ENCODE results near the gene PCDHA4. TPM values are rescaled to one million over a fixed set of nuclear protein-coding genes. Genes with fewer than 3 reads are reported as not detected.
"Not testable (repeated sequence)": the region's sequence is repeated elsewhere in the genome, so short reads cannot be mapped to it uniquely, and the experiment has no call there.

The PCDHA4 gene
- total RNA-seq, 1 donor from 2014 or later: 0.26 TPM

DNA sequence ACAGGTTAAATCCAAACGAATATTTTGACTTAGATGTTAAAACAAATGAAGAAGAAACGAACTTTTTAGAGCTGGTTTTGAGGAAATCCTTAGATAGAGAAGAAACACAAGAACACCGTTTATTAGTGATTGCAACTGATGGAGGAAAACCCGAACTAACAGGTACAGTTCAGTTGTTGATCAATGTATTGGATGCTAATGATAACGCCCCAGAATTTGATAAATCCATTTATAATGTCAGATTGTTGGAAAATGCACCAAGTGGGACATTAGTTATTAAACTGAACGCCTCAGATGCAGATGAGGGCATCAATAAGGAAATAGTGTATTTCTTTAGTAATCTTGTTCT, 15.4 kb downstream of the PCDHA4 start:
- FAIRE-seq: no peak
- Histone ChIP-seq H3K27me3 (ENCODE audit: control insufficient read depth, insufficient read depth, low read length) (no peaks in the 10 kb centered on the region), H3K4me3 (ENCODE audit: low read depth, low read length) (no peak overlapping the region), H3K36me3 (ENCODE audit: control insufficient read depth, insufficient read depth, low read length) (no peaks in the 10 kb centered on the region)
- DNase-seq (ENCODE audit: low read depth): no peak
- TF ChIP-seq, protein P1, sequence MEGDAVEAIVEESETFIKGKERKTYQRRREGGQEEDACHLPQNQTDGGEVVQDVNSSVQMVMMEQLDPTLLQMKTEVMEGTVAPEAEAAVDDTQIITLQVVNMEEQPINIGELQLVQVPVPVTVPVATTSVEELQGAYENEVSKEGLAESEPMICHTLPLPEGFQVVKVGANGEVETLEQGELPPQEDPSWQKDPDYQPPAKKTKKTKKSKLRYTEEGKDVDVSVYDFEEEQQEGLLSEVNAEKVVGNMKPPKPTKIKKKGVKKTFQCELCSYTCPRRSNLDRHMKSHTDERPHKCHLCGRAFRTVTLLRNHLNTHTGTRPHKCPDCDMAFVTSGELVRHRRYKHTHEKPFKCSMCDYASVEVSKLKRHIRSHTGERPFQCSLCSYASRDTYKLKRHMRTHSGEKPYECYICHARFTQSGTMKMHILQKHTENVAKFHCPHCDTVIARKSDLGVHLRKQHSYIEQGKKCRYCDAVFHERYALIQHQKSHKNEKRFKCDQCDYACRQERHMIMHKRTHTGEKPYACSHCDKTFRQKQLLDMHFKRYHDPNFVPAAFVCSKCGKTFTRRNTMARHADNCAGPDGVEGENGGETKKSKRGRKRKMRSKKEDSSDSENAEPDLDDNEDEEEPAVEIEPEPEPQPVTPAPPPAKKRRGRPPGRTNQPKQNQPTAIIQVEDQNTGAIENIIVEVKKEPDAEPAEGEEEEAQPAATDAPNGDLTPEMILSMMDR (IDR thresholded peaks at IDR 0.05; ENCODE audit: insufficient read depth, low read length, severe bottlenecking): no peak

- not testable (repeated sequence) for H3K36me3 ChIP-seq (ENCODE audit: control insufficient read depth, insufficient read depth, low read length); H3K4me3 ChIP-seq (ENCODE audit: low read depth, low read length); FAIRE-seq; DNase-seq (ENCODE audit: low read depth); H3K27me3 ChIP-seq (ENCODE audit: control insufficient read depth, insufficient read depth, low read length)
These were observed 16.1 kb downstream of the PCDHA4 start for GRCh38 chr5:140822969-140823368.

GRCh38 chr5:140823475-140823874, 16.6 kb downstream of the PCDHA4 start:
- DNase-seq (ENCODE audit: low read depth): no peak
- TF ChIP-seq, protein P1 (IDR thresholded peaks at IDR 0.05; ENCODE audit: insufficient read depth, low read length, severe bottlenecking): no peak
- Histone ChIP-seq H3K36me3 (ENCODE audit: control insufficient read depth, insufficient read depth, low read length) (no peaks in the 10 kb centered on the region), H3K27me3 (ENCODE audit: control insufficient read depth, insufficient read depth, low read length) (no peaks in the 10 kb centered on the region), H3K4me3 (ENCODE audit: low read depth, low read length) (no peak overlapping the region)
- FAIRE-seq: no peak

DNA sequence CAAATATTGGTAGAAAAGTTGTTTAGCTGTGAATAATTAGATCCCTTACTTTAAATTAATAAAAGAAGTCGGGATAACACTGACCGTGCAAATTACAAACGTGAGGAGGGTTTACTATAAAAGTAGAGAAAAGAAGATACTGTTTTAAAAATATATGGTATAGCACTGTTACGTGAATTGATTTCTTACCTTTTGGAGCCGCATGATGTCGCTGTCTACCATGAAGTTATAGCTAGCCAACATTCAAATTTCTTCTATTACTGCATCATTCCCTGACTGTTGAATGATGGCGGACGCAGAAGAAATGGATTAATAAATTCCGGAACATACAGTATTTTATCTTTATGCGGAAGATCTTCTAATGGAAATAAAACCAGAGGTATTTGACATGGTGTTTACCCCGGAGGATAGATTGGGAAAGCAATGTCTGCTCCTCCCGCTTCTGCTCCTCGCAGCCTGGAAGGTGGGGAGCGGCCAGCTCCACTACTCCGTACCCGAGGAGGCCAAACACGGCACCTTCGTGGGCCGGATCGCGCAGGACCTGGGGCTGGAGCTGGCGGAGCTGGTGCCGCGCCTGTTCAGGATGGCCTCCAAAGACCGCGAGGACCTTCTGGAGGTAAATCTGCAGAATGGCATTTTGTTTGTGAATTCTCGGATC, 21.0 kb downstream of the PCDHA4 start, which contains the start of gene PCDHA6:
Gene PCDHA6 (plus strand): TSS at position 257 of the 658 bp plus-strand sequence. CDS start 132 bp downstream, at position 389.
- no peak within 1 kb of the TSS for H3K4me3 ChIP-seq (ENCODE audit: low read depth, low read length)
- FAIRE-seq: no peak

DNA sequence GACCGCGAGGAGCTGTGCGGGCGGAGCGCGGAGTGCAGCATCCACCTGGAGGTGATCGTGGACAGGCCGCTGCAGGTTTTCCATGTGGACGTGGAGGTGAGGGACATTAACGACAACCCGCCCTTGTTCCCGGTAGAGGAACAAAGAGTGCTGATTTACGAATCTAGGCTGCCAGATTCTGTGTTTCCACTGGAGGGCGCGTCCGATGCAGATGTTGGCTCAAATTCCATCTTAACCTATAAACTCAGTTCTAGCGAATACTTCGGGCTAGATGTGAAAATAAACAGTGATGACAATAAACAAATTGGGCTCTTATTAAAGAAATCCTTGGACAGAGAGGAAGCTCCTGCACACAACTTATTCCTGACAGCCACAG, 21.5 kb downstream of the PCDHA4 start:
- no peak for FAIRE-seq
- TF ChIP-seq, protein P1 (IDR thresholded peaks at IDR 0.05; ENCODE audit: insufficient read depth, low read length, severe bottlenecking): no peak
- Histone ChIP-seq H3K36me3 (ENCODE audit: control insufficient read depth, insufficient read depth, low read length) (no peaks in the 10 kb centered on the region), H3K27me3 (ENCODE audit: control insufficient read depth, insufficient read depth, low read length) (no peaks in the 10 kb centered on the region), H3K4me3 (ENCODE audit: low read depth, low read length) (no peak overlapping the region)
- no peak for DNase-seq (ENCODE audit: low read depth)

More for the DNA sequence above, 21.0 kb downstream of the PCDHA4 start, which contains the start of gene PCDHA6:
- H3K36me3 ChIP-seq (ENCODE audit: control insufficient read depth, insufficient read depth, low read length): no peaks in the 10 kb centered on the region
- no peaks in the 10 kb centered on the region for H3K27me3 ChIP-seq (ENCODE audit: control insufficient read depth, insufficient read depth, low read length)
- peak; percentile 5 for DNase-seq (ENCODE audit: low read depth)
- TF ChIP-seq, protein P1 (IDR thresholded peaks at IDR 0.05; ENCODE audit: insufficient read depth, low read length, severe bottlenecking): no peak

GRCh38 chr5:140829511-140830501, 22.9 kb downstream of the PCDHA4 start:
- DNase-seq (ENCODE audit: low read depth); H3K4me3 ChIP-seq (ENCODE audit: low read depth, low read length); FAIRE-seq; H3K36me3 ChIP-seq (ENCODE audit: control insufficient read depth, insufficient read depth, low read length); H3K27me3 ChIP-seq (ENCODE audit: control insufficient read depth, insufficient read depth, low read length): not testable (repeated sequence)
